ELF-1 (cell line): ENCODE results near the gene YIPF2.
"Not testable (repeated sequence)": the region's sequence is repeated elsewhere in the genome, so short reads cannot be mapped to it uniquely, and the experiment has no call there.

Source experiments
- DNase-seq: peaks from one replicate; pipeline ENCODE4 v3.0.0-alpha.2; 2016; ENCODE audit warnings: low read depth, low spot score

YIPF2 gene

GRCh38 chr19:10941649-10942048, 13.2 kb upstream of the YIPF2 start:
- DNase-seq, result not testable (repeated sequence)

- DNase-seq, result peak; percentile 84
Observed at GRCh38 chr19:10936661-10937084, 8.2 kb upstream of the YIPF2 start.

GRCh38 chr19:10935371-10936059, 7.1 kb upstream of the YIPF2 start:
- no peak for DNase-seq

- DNase-seq, result no peak
Observed at GRCh38 chr19:10929402-10929794, 959 bp upstream of the YIPF2 start.

- DNase-seq, result no peak
Observed at GRCh38 chr19:10927730-10928562, 493 bp downstream of the YIPF2 start.

- DNase-seq, result no peak
Observed at GRCh38 chr19:10924597-10924996, 3.8 kb downstream of the YIPF2 start.

GRCh38 chr19:10923260-10924112, 5.0 kb downstream of the YIPF2 start:
- no peak for DNase-seq

- no peak for DNase-seq
Observed at GRCh38 chr19:10922638-10923014, 5.8 kb downstream of the YIPF2 start.

GRCh38 chr19:10921910-10922637, 6.4 kb downstream of the YIPF2 start:
- no peak for DNase-seq

- DNase-seq, result no peak
Observed at GRCh38 chr19:10921199-10921909, 7.1 kb downstream of the YIPF2 start.

- DNase-seq, result no peak
Observed at GRCh38 chr19:10920781-10921180, 7.7 kb downstream of the YIPF2 start.

GRCh38 chr19:10920288-10920655, 8.2 kb downstream of the YIPF2 start:
- DNase-seq, result no peak

- DNase-seq, result no peak
Observed at GRCh38 chr19:10919352-10920287, 8.8 kb downstream of the YIPF2 start.

- DNase-seq, result no peak
Observed at GRCh38 chr19:10918359-10918758, 10.1 kb downstream of the YIPF2 start.

- DNase-seq, result no peak
Observed at GRCh38 chr19:10916602-10917001, 11.8 kb downstream of the YIPF2 start.

GRCh38 chr19:10915130-10916091, 13.0 kb downstream of the YIPF2 start:
- no peak for DNase-seq

GRCh38 chr19:10913716-10914340, 14.6 kb downstream of the YIPF2 start:
- DNase-seq, result no peak

- DNase-seq, result no peak
Observed at GRCh38 chr19:10912619-10913018, 15.8 kb downstream of the YIPF2 start.
